H1 (cell line): Measurements from ENCODE around the gene IFNA16. TPM values are rescaled to one million over a fixed set of nuclear protein-coding genes. Genes with fewer than 3 reads are reported as not detected.

Experiments
- CTCF ChIA-PET: fragments of 300-600 bp; sonication (Branson Sonifier 250); formaldehyde crosslinking; loops from one replicate; lab custom pipeline; 2021; ENCODE audit not compliant: partially characterized antibody; lab: Charles Lee
- POLR2A ChIA-PET: fragments of 300-600 bp; sonication (Branson Sonifier 250); formaldehyde crosslinking; loops from one replicate; lab custom pipeline; 2021; ENCODE audit warnings: inconsistent platforms; ENCODE audit not compliant: partially characterized antibody; lab: Charles Lee
- DNase-seq, 2 experiments: peaks; one replicate each; pipeline versions ENCODE4 v3.0.0 to v3.0.0-alpha.2; 2010 to 2022; ENCODE audit warnings: low spot score in 2 of 2, low read depth in 1 of 2, mixed read lengths in 1 of 2
- FAIRE-seq: peaks from 2 replicates; lab custom pipeline; 2011; peaks lifted over from hg19 to GRCh38; lab: Jason Lieb, UNC
- H2AFZ ChIP-seq: 2 replicates; pipeline ENCODE4 v1.8.1; 2012; ENCODE audit warnings: low read length, inconsistent platforms
- H2AK5ac ChIP-seq: 2 replicates; pipeline ENCODE4 v1.6.1; 2013; ENCODE audit warnings: low read depth, low read length
- H2BK120ac ChIP-seq: replicated peaks from 2 replicates; pipeline ENCODE3; 2013; ENCODE audit warnings: low read depth, low read length, inconsistent platforms
- H2BK12ac ChIP-seq: 2 replicates; pipeline ENCODE4 v1.6.1; 2013; ENCODE audit warnings: low read depth, low read length
- H2BK15ac ChIP-seq: 2 replicates; pipeline ENCODE4 v1.6.1; 2013; ENCODE audit warnings: low read length
- H2BK20ac ChIP-seq: 2 replicates; pipeline ENCODE4 v1.6.1; 2013; ENCODE audit warnings: low read length
- H2BK5ac ChIP-seq: 2 replicates; pipeline ENCODE4 v1.6.1; 2013; ENCODE audit warnings: low read depth, low read length
- H3K14ac ChIP-seq: 2 replicates; pipeline ENCODE4 v1.6.1; 2013; ENCODE audit warnings: inconsistent platforms; ENCODE audit not compliant: insufficient read length
- H3K18ac ChIP-seq: 2 replicates; pipeline ENCODE4 v1.6.1; 2013; ENCODE audit warnings: low read length; ENCODE audit errors: extremely low read depth
- H3K23ac ChIP-seq: 2 replicates; pipeline ENCODE4 v1.6.1; 2013; ENCODE audit warnings: inconsistent platforms; ENCODE audit not compliant: insufficient read length
- H3K23me2 ChIP-seq: 2 replicates; pipeline ENCODE4 v1.6.1; 2013; ENCODE audit warnings: low read depth, low read length
- H3K27ac ChIP-seq: 2 replicates; pipeline ENCODE4 v1.6.1; 2011; ENCODE audit warnings: low read depth, low read length, inconsistent platforms
- H3K27me3 ChIP-seq, 4 experiments: replicated peaks in 1 of 4; 1 replicate in 1 of 4; 2 replicates in 3 of 4; pipeline versions ENCODE4 v1.6.1 to v1.8.1; 2011 to 2013; ENCODE audit warnings: low read length in 3 of 4, mild to moderate bottlenecking in 3 of 4, inconsistent platforms in 2 of 4, mixed read lengths in 2 of 4, moderate library complexity in 1 of 4; ENCODE audit not compliant: control insufficient read depth in 3 of 4, insufficient read depth in 3 of 4; ENCODE audit errors: extremely low read depth in 1 of 4
- H3K36me3 ChIP-seq, 4 experiments: 2 replicates each; pipeline versions ENCODE4 v1.6.1 to v1.8.1; 2011 to 2013; ENCODE audit warnings: mild to moderate bottlenecking in 4 of 4, low read length in 3 of 4, moderate library complexity in 2 of 4, control low read depth in 1 of 4, inconsistent platforms in 1 of 4; ENCODE audit not compliant: insufficient read depth in 4 of 4, control insufficient read depth in 2 of 4
- H3K4ac ChIP-seq: replicated peaks from 2 replicates; pipeline ENCODE3; 2013; ENCODE audit warnings: low read length, low read depth, mixed read lengths, inconsistent platforms; ENCODE audit not compliant: insufficient read length
- H3K4me1 ChIP-seq, 4 experiments: replicated peaks in 1 of 4; 1 replicate in 1 of 4; 2 replicates in 3 of 4; pipeline versions ENCODE4 v1.6.1 to v1.8.1; 2011 to 2013; ENCODE audit warnings: low read length in 3 of 4, inconsistent platforms in 2 of 4, mixed read lengths in 1 of 4; ENCODE audit not compliant: insufficient read depth in 4 of 4, control insufficient read depth in 3 of 4
- H3K4me2 ChIP-seq, 2 experiments: 2 replicates each; pipeline versions ENCODE4 v1.6.1 to v1.8.1; 2011 to 2013; ENCODE audit warnings: low read depth in 2 of 2, low read length in 2 of 2, control low read depth in 1 of 2, inconsistent platforms in 1 of 2, mild to moderate bottlenecking in 1 of 2; ENCODE audit not compliant: insufficient read depth in 1 of 2
- H3K4me3 ChIP-seq, 4 experiments: fragments of 200-600, 300-600 bp in 1 of 4; sonication (generic), shearing (Covaris generic), sonication (Bioruptor Twin) in 1 of 4; 2 replicates each; pipeline versions ENCODE4 v1.5.1 to v1.8.1; 2011 to 2016; ENCODE audit warnings: low read length in 4 of 4, low read depth in 3 of 4, control low read depth in 2 of 4, inconsistent platforms in 2 of 4, mild to moderate bottlenecking in 2 of 4, mixed read lengths in 1 of 4, moderate library complexity in 1 of 4; ENCODE audit not compliant: insufficient read depth in 2 of 4; ENCODE audit errors: extremely low read depth in 1 of 4
- H3K56ac ChIP-seq: replicated peaks from 2 replicates; pipeline ENCODE3; 2013; ENCODE audit warnings: low read depth, mild to moderate bottlenecking, mixed read lengths, low read length, inconsistent platforms; ENCODE audit not compliant: insufficient read length
- H3K79me1 ChIP-seq: 2 replicates; pipeline ENCODE4 v1.6.1; 2013; ENCODE audit warnings: low read depth, low read length, control low read depth
- H3K79me2 ChIP-seq, 2 experiments: 2 replicates each; pipeline versions ENCODE4 v1.6.1 to v1.8.1; 2012 to 2013; ENCODE audit warnings: low read length in 2 of 2, mild to moderate bottlenecking in 2 of 2, inconsistent platforms in 1 of 2; ENCODE audit not compliant: insufficient read depth in 2 of 2, control insufficient read depth in 1 of 2
- H3K9ac ChIP-seq, 4 experiments: replicated peaks in 1 of 4; 1 replicate in 1 of 4; 2 replicates in 3 of 4; pipeline versions ENCODE4 v1.6.1 to v1.8.1; 2011 to 2013; ENCODE audit warnings: low read depth in 3 of 4, low read length in 3 of 4, control low read depth in 2 of 4, mild to moderate bottlenecking in 2 of 4, moderate library complexity in 2 of 4, inconsistent platforms in 1 of 4; ENCODE audit errors: extremely low read depth in 1 of 4
- H3K9me3 ChIP-seq, 2 experiments: 2 replicates each; pipeline versions ENCODE4 v1.6.1 to v1.8.1; 2012 to 2013; ENCODE audit warnings: mild to moderate bottlenecking in 2 of 2, moderate library complexity in 2 of 2, control low read depth in 1 of 2, inconsistent platforms in 1 of 2, low read depth in 1 of 2, low read length in 1 of 2, mixed read lengths in 1 of 2; ENCODE audit not compliant: insufficient read depth in 2 of 2
- H4K20me1 ChIP-seq, 2 experiments: replicated peaks in 1 of 2; 2 replicates each; pipeline versions ENCODE3 to v1.8.1; 2011 to 2013; ENCODE audit warnings: inconsistent platforms in 2 of 2, low read length in 2 of 2, mild to moderate bottlenecking in 1 of 2; ENCODE audit not compliant: insufficient read depth in 2 of 2, control insufficient read depth in 1 of 2
- H4K5ac ChIP-seq: 2 replicates; pipeline ENCODE4 v1.6.1; 2013; ENCODE audit warnings: low read length, low read depth, mixed read lengths, inconsistent platforms; ENCODE audit not compliant: insufficient read length
- H4K8ac ChIP-seq: 2 replicates; pipeline ENCODE4 v1.8.0; 2013; ENCODE audit warnings: mild to moderate bottlenecking, moderate library complexity, low read length, inconsistent platforms; ENCODE audit not compliant: insufficient read depth; ENCODE audit errors: extremely low read depth
- H4K91ac ChIP-seq: replicated peaks from 2 replicates; pipeline ENCODE3; 2013; ENCODE audit warnings: low read length, mixed read lengths, inconsistent platforms; ENCODE audit not compliant: insufficient read length
- BACH1 ChIP-seq: IDR thresholded peaks from 2 replicates; pipeline ENCODE4 v1.6.1; 2012; ENCODE audit warnings: low read length, improper control_type of control experiment
- CHD1 ChIP-seq: IDR thresholded peaks from 2 replicates; pipeline ENCODE4 v1.6.1; 2012; ENCODE audit warnings: low read depth, low read length, improper control_type of control experiment
- CREB1 ChIP-seq: IDR thresholded peaks from 2 replicates; pipeline ENCODE4 v1.6.1; 2012; ENCODE audit warnings: inconsistent platforms
- EP300 ChIP-seq, 2 experiments: IDR thresholded peaks; 1 replicate in 1 of 2; 2 replicates in 1 of 2; pipeline ENCODE4 v1.6.1; 2011 to 2012; ENCODE audit warnings: low read depth in 2 of 2, low read length in 2 of 2, mild to moderate bottlenecking in 2 of 2, borderline replicate concordance in 1 of 2, inconsistent platforms in 1 of 2, moderate library complexity in 1 of 2
- EZH2 ChIP-seq: fragments of 200-600 bp; sonication (generic); IDR thresholded peaks from 2 replicates; pipeline ENCODE4 v1.7.1; 2012; ENCODE audit warnings: low read depth, mild to moderate bottlenecking, moderate library complexity, low read length, inconsistent platforms; ENCODE audit not compliant: severe bottlenecking
- KDM1A ChIP-seq: fragments of 200-600, 300-600 bp; sonication (generic); IDR thresholded peaks from 2 replicates; pipeline ENCODE4 v1.7.1; 2016; ENCODE audit warnings: mild to moderate bottlenecking, low read length, borderline replicate concordance
- MAFK ChIP-seq: IDR thresholded peaks from 2 replicates; pipeline ENCODE4 v1.6.1; 2012; ENCODE audit warnings: low read depth, mild to moderate bottlenecking, improper control_type of control experiment, low read length
- NANOG ChIP-seq: IDR thresholded peaks from 2 replicates; pipeline ENCODE4 v1.6.1; 2011; ENCODE audit warnings: low read length, low read depth, mild to moderate bottlenecking, inconsistent platforms; ENCODE audit not compliant: insufficient read depth, poor library complexity, severe bottlenecking
- POLR2AphosphoS5 ChIP-seq: IDR thresholded peaks from 2 replicates; pipeline ENCODE4 v1.6.1; 2011; ENCODE audit warnings: low read depth, low read length
- POU5F1 ChIP-seq: IDR thresholded peaks from 2 replicates; pipeline ENCODE4 v1.6.1; 2011; ENCODE audit warnings: low read depth, mild to moderate bottlenecking, low read length, moderate library complexity
- SIX5 ChIP-seq: IDR thresholded peaks from 2 replicates; pipeline ENCODE4 v1.6.1; 2011; ENCODE audit warnings: mild to moderate bottlenecking, low read depth, low read length
- SP2 ChIP-seq: IDR thresholded peaks from 2 replicates; pipeline ENCODE4 v1.6.1; 2012; ENCODE audit warnings: mild to moderate bottlenecking, low read length, inconsistent platforms
- SUZ12 ChIP-seq: fragments of 200-600 bp; sonication (generic); IDR thresholded peaks from 2 replicates; pipeline ENCODE4 v1.6.1; 2012; ENCODE audit warnings: mild to moderate bottlenecking, inconsistent platforms, low read length, moderate library complexity, mixed read lengths
- TAF1 ChIP-seq: IDR thresholded peaks from 2 replicates; pipeline ENCODE4 v1.6.1; 2011; ENCODE audit warnings: mild to moderate bottlenecking, low read depth, low read length
- WGBS, 2 experiments: shearing (Covaris generic) in 1 of 2; methylation state at CpG; one replicate each; pipeline versions ENCODE4 v1.1.6 to v1.1.7; 2013 to 2015; ENCODE audit warnings: low lambda C conversion rate in 2 of 2, mixed read lengths in 2 of 2, inconsistent platforms in 1 of 2, low coverage in 1 of 2, missing lambda C conversion rate in 1 of 2; ENCODE audit not compliant: insufficient replicate concordance in 2 of 2, insufficient coverage in 1 of 2, insufficient read length in 1 of 2; ENCODE audit errors: extremely low coverage in 1 of 2, missing lambda C conversion rate in 1 of 2; 5-methylcytosine and 5-hydroxymethylcytosine counted together
- polyA plus RNA-seq, 7 experiments: library from polyadenylated mRNA; depleted of rRNA in 3 of 7; stranded (reverse) in 5 of 7; unstranded in 2 of 7; fragments of >200 nt in 5 of 7; fragments of 200-250 nt in 2 of 7; gene quantifications; 1 replicate in 5 of 7; 2 replicates in 1 of 7; 4 replicates in 1 of 7; pipeline versions ENCODE4 v1.2.1 to v1.2.3, GENCODE V29; 2011 to 2013; ENCODE audit warnings: missing spikeins in 2 of 7, mixed read lengths in 2 of 7
- total RNA-seq: library from RNA; stranded (reverse); fragmentation: NEBNext Ultra II Directional; extraction: Animal tissue kit (Norgen Biotek cat#: 25700); gene quantifications from 2 replicates; pipeline ENCODE4 v1.2.1, GENCODE V29; 2021
- TF ChIP-seq, protein P1 (sequence below): IDR thresholded peaks from 2 replicates; pipeline ENCODE4 v1.6.1; 2011; ENCODE audit warnings: low read length, improper control_type of control experiment

Gene IFNA16
- total and polyA plus RNA-seq, 2 of the 8 experiments (the other 6 are each of a cell fraction or from before 2014, with no cell fraction given) = not detected

GRCh38 chr9:21228122-21228521, 11.0 kb upstream of the IFNA16 start, which contains the start of gene IFNA17:
Gene IFNA17, minus strand, starts transcription at chr9:21228222. Its CDS starts 49 bp downstream, at chr9:21228173.
- Histone ChIP-seq H3K36me3 (no peaks in the 10 kb centered on the region), H2AFZ (no peak within 1 kb of the TSS), H3K79me1 (no peaks in the 10 kb centered on the region), H4K8ac (no peak within 1 kb of the TSS), H4K5ac (no peak within 1 kb of the TSS), H2AK5ac (no peak within 1 kb of the TSS), H3K14ac (no peak within 1 kb of the TSS), H3K4ac (no peak within 1 kb of the TSS), H3K4me1 (no peaks in the 10 kb centered on the region), H2BK5ac (no peak within 1 kb of the TSS), H2BK20ac (no peak within 1 kb of the TSS), H2BK120ac (no peak within 1 kb of the TSS), H3K27ac (no peak within 1 kb of the TSS), H3K27me3 (no peaks in the 10 kb centered on the region), H3K56ac (no peak within 1 kb of the TSS), H4K20me1 (no peaks in the 10 kb centered on the region), H3K4me3 (no peak within 1 kb of the TSS), H3K18ac (no peak within 1 kb of the TSS), H3K4me2 (no peak within 1 kb of the TSS), H3K9me3 (no peaks in the 10 kb centered on the region), H3K9ac (no peak within 1 kb of the TSS), H3K23me2 (no peaks in the 10 kb centered on the region), H3K79me2 (no peaks in the 10 kb centered on the region), H2BK15ac (no peak within 1 kb of the TSS), H4K91ac (no peak within 1 kb of the TSS), H2BK12ac (no peak within 1 kb of the TSS), H3K23ac (no peak within 1 kb of the TSS)
- no peak for FAIRE-seq
- 91% methylated on average over 2 of the region's 2 CpGs; no CpG with 5 or more reads in 1 of the 2 experiments for WGBS, 2 experiments
- ChIA-PET CTCF (no interaction called here), POLR2A (no interaction called here)
- no peak for DNase-seq
- TF ChIP-seq SUZ12 (no peak), EP300 (IDR thresholded peaks at IDR 0.05; ENCODE audit: borderline replicate concordance in 1 of 2, low read depth in 2 of 2, low read length in 2 of 2) (no peak), SP2 (no peak), SIX5 (no peak), CHD1 (no peak), KDM1A (no peak), POU5F1 (no peak), CREB1 (no peak), BACH1 (no peak), NANOG (no peak), TAF1 (no peak), POLR2AphosphoS5 (no peak), MAFK (no peak), EZH2 (no peak)
- TF ChIP-seq, protein P1, sequence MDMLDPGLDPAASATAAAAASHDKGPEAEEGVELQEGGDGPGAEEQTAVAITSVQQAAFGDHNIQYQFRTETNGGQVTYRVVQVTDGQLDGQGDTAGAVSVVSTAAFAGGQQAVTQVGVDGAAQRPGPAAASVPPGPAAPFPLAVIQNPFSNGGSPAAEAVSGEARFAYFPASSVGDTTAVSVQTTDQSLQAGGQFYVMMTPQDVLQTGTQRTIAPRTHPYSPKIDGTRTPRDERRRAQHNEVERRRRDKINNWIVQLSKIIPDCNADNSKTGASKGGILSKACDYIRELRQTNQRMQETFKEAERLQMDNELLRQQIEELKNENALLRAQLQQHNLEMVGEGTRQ = no peak
